HG03139 (cell line): ENCODE data around the gene CIZ1.

Source experiments
- ATAC-seq: cut with Tn5 transposase; IDR thresholded peaks from one replicate; pipeline ENCODE4 v1.9.1; 2021; ENCODE audit not compliant: unreplicated experiment

CIZ1 gene

GRCh38 chr9:128127990-128128835, 63.2 kb downstream of the CIZ1 start:
- peak; percentile 57 for ATAC-seq

- peak; percentile 44 for ATAC-seq
These were observed 63.8 kb downstream of the CIZ1 start, which contains the start of gene PTGES2 for GRCh38 chr9:128127568-128127989. Gene PTGES2 (minus strand): TSS chr9:128127729. CDS start chr9:128127717, 12 bp downstream.

- ATAC-seq: no peak
These were observed 65.6 kb downstream of the CIZ1 start for GRCh38 chr9:128125580-128126354.

GRCh38 chr9:128124873-128125579, 66.3 kb downstream of the CIZ1 start:
- ATAC-seq: no peak

- ATAC-seq: no peak
These were observed 66.9 kb downstream of the CIZ1 start for GRCh38 chr9:128124451-128124850.

- ATAC-seq: no peak
These were observed 67.8 kb downstream of the CIZ1 start for GRCh38 chr9:128123451-128124080.

- ATAC-seq: no peak
These were observed 68.6 kb downstream of the CIZ1 start for GRCh38 chr9:128122809-128123175.

GRCh38 chr9:128121924-128122808, 69.2 kb downstream of the CIZ1 start:
- no peak for ATAC-seq

GRCh38 chr9:128121466-128121810, 69.9 kb downstream of the CIZ1 start:
- ATAC-seq: no peak

- ATAC-seq: no peak
These were observed 70.5 kb downstream of the CIZ1 start for GRCh38 chr9:128120741-128121465.

GRCh38 chr9:128120061-128120740, 71.2 kb downstream of the CIZ1 start:
- no peak for ATAC-seq

- no peak for ATAC-seq
These were observed 72.3 kb downstream of the CIZ1 start for GRCh38 chr9:128118971-128119665.

GRCh38 chr9:128118472-128118857, 72.9 kb downstream of the CIZ1 start:
- no peak for ATAC-seq

GRCh38 chr9:128117613-128118471, 73.5 kb downstream of the CIZ1 start:
- no peak for ATAC-seq

GRCh38 chr9:128116104-128117083, 75.0 kb downstream of the CIZ1 start:
- ATAC-seq: no peak
